Testis (tissue), 3 donors: ENCODE data around the gene TRIP12. TPM values are rescaled to one million over a fixed set of nuclear protein-coding genes. Genes with fewer than 3 reads are reported as not detected.

Experiments used
- DNase-seq: peaks from one replicate; pipeline ENCODE4 v3.0.0-alpha.2; 2019
- H3K27ac ChIP-seq, 2 donors: fragments of 200-600 bp; sonication (generic); one replicate each; pipeline ENCODE4 v1.5.1; 2019
- H3K27me3 ChIP-seq: fragments of 200-600 bp; sonication (generic); one replicate; pipeline ENCODE4 v1.5.1; 2019
- H3K36me3 ChIP-seq: fragments of 200-600 bp; sonication (generic); one replicate; pipeline ENCODE4 v1.5.1; 2017; ENCODE audit warnings: low read depth; ENCODE audit errors: missing control alignments
- H3K4me1 ChIP-seq: fragments of 200-600 bp; sonication (generic); one replicate; pipeline ENCODE4 v1.5.1; 2019
- H3K4me3 ChIP-seq, 2 donors: fragments of 200-600 bp; sonication (generic); one replicate each; pipeline ENCODE4 v1.5.1; 2017 to 2019
- H3K9me3 ChIP-seq: fragments of 200-600 bp; sonication (generic); one replicate; pipeline ENCODE4 v1.5.1; 2017
- CTCF ChIP-seq, 3 experiments: fragments of 450-650 bp in 2 of 3; fragments of 200-600 bp in 1 of 3; sonication (generic) in 1 of 3; IDR thresholded peaks; one replicate each; pipeline ENCODE4 v1.5.1; 2016 to 2019; ENCODE audit warnings: antibody characterized with exemption in 3 of 3, mild to moderate bottlenecking in 2 of 3, moderate library complexity in 1 of 3
- POLR2A ChIP-seq: fragments of 450-650 bp; IDR thresholded peaks from one replicate; pipeline ENCODE4 v1.6.1; 2017; ENCODE audit warnings: antibody characterized with exemption, mild to moderate bottlenecking, moderate library complexity
- WGBS, 2 donors: methylation state at CpG; one replicate each; pipeline ENCODE4 v1.1.5; 2018; 5-methylcytosine and 5-hydroxymethylcytosine counted together
- intact Hi-C: fragments of 100-400 bp; cut with DNase I; formaldehyde crosslinking; loops from one replicate; pipeline ENCODE4 v1.15.1; 2023; ENCODE audit warnings: low total_unique reads
- polyA plus RNA-seq: library from polyadenylated mRNA; stranded (reverse); fragments of 350-450 nt; fragmentation: Illumina TruSeq; extraction: RNeasy Lipid Tissue Mini Kit (QIAGEN cat#74804); gene quantifications from one replicate; pipeline ENCODE4 v1.2.3, GENCODE V29; 2014; ENCODE audit warnings: low read depth, low replicate concordance; ENCODE audit not compliant: insufficient read depth
- total RNA-seq, 2 donors: library from RNA; depleted of rRNA; stranded (reverse); fragments of >200 nt; gene quantifications; one replicate each; pipeline ENCODE4 v1.2.3, GENCODE V29; 2016

The TRIP12 gene
- total and polyA plus RNA-seq, 3 donors from 2014 or later: 342 to 443 (median 373) TPM

GRCh38 chr2:229874647-229875046, 47.2 kb downstream of the TRIP12 start:
- DNase-seq: no peak
- H3K9me3 ChIP-seq: no peaks in the 10 kb centered on the region
- H3K27me3 ChIP-seq: no peaks in the 10 kb centered on the region
- TF ChIP-seq CTCF (IDR thresholded peaks at IDR 0.05) (no peak), POLR2A (no peak)
- H3K27ac ChIP-seq: no peak overlapping the region
- intact Hi-C loops: no loop called here
- no peak overlapping the region for H3K4me3 ChIP-seq
- peaks cover 9% of the 10 kb centered on the region for H3K4me1 ChIP-seq
- peaks cover 4% of the 10 kb centered on the region for H3K36me3 ChIP-seq
- 86 to 87% methylated on average over 4 of the region's 4 CpGs for WGBS, 2 donors

DNA sequence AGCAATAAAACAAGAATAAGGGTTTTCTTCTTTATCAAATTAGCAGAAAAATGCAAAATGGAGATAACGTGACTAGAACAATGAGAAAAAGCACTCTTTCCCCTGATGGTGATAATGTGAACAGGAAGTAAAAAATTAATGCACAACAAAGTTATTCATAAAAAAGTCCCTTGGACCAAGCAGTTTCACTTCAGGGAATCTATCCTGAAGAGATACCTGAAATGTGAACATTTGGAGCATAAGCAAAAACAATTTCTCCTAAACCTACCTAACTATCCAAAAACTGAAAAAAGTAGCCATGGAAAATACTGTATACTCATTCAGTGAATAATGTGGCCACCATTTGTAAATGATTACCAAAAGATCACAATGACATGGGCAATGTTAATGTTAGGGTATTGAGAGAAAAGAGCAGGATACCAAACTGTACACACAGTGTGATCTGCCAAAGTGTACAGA, 48.7 kb downstream of the TRIP12 start:
- no peaks in the 10 kb centered on the region for H3K27me3 ChIP-seq
- no peak overlapping the region for H3K27ac ChIP-seq
- H3K4me1 ChIP-seq: peaks cover 9% of the 10 kb centered on the region
- 40 to 45% methylated on average over 1 of the region's 1 CpG for WGBS, 2 donors
- H3K9me3 ChIP-seq: no peaks in the 10 kb centered on the region
- TF ChIP-seq CTCF (IDR thresholded peaks at IDR 0.05): no peak
- no peak for TF ChIP-seq POLR2A
- intact Hi-C loops: no loop called here
- peaks cover 4% of the 10 kb centered on the region for H3K36me3 ChIP-seq
- no peak overlapping the region for H3K4me3 ChIP-seq
- no peak for DNase-seq

DNA sequence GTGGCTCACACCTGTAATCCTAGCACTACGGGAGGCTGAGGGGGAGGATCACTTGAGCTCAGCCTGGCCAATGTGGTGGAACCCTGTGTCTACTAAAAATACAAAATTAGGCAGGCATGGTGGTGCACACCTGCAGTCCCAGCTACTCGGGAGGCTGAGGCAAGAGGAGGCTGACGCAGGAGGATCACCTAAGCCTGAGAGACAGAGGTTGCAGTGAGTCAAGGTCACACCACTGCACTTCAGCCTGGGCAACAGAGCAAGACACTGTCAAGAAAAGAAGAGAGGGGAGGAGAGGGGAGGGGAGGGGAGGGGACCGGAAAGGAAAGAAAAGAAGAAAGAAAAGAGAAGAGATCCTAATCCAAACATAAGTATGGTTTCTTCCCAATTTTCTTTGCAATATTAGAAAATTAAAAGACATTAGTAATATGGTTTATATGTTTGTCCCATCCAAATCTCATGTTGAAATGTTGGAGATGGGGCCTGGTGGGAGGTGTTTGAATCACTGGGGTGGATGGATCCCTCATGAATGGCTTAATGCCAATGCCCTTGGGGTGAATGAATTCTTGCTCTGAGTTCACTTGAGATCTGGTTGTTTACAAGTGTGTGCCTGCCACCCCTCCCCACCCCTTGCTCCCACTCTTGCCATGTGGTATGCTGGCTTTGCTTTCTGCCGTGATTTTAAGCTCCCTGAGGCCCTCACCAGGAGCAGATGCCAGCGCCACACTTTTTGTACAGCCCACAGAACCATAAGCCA, 50.7 kb downstream of the TRIP12 start:
- no peak overlapping the region for H3K4me3 ChIP-seq
- no peaks in the 10 kb centered on the region for H3K27me3 ChIP-seq
- TF ChIP-seq CTCF (IDR thresholded peaks at IDR 0.05): no peak
- no peak for TF ChIP-seq POLR2A
- H3K4me1 ChIP-seq: peaks cover 7% of the 10 kb centered on the region
- H3K27ac ChIP-seq: no peak overlapping the region
- no peaks in the 10 kb centered on the region for H3K36me3 ChIP-seq
- DNase-seq: no peak
- H3K9me3 ChIP-seq: no peaks in the 10 kb centered on the region
- intact Hi-C loops: no loop called here
- WGBS, 2 donors: 94 to 97% methylated on average over 6 of the region's 6 CpGs

- no peaks in the 10 kb centered on the region for H3K9me3 ChIP-seq
- no peaks in the 10 kb centered on the region for H3K27me3 ChIP-seq
- TF ChIP-seq CTCF (IDR thresholded peaks at IDR 0.05) (no peak), POLR2A (no peak)
- DNase-seq: no peak
- H3K4me3 ChIP-seq: no peak overlapping the region
- H3K4me1 ChIP-seq: peaks cover 6% of the 10 kb centered on the region
- H3K27ac ChIP-seq: no peak overlapping the region
- intact Hi-C loops: no loop called here
- WGBS, 2 donors: 89 to 93% methylated on average over 3 of the region's 3 CpGs
- no peaks in the 10 kb centered on the region for H3K36me3 ChIP-seq
Observed at GRCh38 chr2:229869226-229869625, 52.6 kb downstream of the TRIP12 start.

DNA sequence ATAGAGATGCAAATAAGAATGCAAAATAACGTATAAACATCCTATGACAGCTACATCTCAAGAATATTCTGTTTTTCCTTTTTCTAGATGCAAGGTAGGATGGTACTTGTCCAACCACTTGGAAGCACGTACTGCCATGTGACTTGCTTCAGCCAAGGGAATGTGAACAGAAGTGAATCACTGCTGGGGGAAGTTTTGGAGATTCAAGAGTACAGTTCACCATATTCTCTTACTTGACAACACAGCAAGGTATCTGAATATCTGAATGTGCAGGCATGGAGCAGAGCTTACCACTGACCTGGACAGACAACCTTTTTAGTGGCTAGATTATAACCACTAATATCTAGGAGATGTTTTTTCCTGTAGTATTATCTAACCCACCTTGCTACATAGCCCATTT, 53.0 kb downstream of the TRIP12 start:
- no peaks in the 10 kb centered on the region for H3K27me3 ChIP-seq
- no peak for DNase-seq
- no peaks in the 10 kb centered on the region for H3K36me3 ChIP-seq
- no peaks in the 10 kb centered on the region for H3K9me3 ChIP-seq
- H3K27ac ChIP-seq: no peak overlapping the region
- 76 to 87% methylated on average over 2 of the region's 2 CpGs for WGBS, 2 donors
- intact Hi-C loops: no loop called here
- TF ChIP-seq CTCF (IDR thresholded peaks at IDR 0.05) (no peak), POLR2A (no peak)
- H3K4me3 ChIP-seq: no peak overlapping the region
- H3K4me1 ChIP-seq: peaks cover 6% of the 10 kb centered on the region
